OCI-LY3 (cell line): ENCODE data around the gene NUDCD3.

Experiments
- CTCF ChIP-seq: fragments of 200-600, 300-600 bp; sonication (generic); IDR thresholded peaks from 2 replicates; pipeline ENCODE4 v1.5.1; 2014; ENCODE audit warnings: antibody characterized with exemption, low read length, low read depth
- EZH2phosphoT487 ChIP-seq: fragments of 200-600 bp; shearing (Covaris generic); IDR thresholded peaks from 2 replicates; pipeline ENCODE4 v1.6.1; 2018; ENCODE audit warnings: antibody characterized with exemption, mixed run types, low read depth

- TF ChIP-seq CTCF (no peak), EZH2phosphoT487 (no peak)
Measured at GRCh38 chr7:44338600-44338999, 151.9 kb downstream of the NUDCD3 start.
